GM12892 (cell line): ENCODE data around the gene TDP2.

Source experiments
- POLR2A ChIP-seq: IDR thresholded peaks from 2 replicates; pipeline ENCODE4 v1.6.1; 2011; ENCODE audit warnings: low read depth, low read length, control low read depth
- POLR2AphosphoS5 ChIP-seq: IDR thresholded peaks from 2 replicates; pipeline ENCODE4 v1.6.1; 2011; ENCODE audit warnings: low read depth, low read length, control low read depth

- TF ChIP-seq POLR2A (no peak), POLR2AphosphoS5 (no peak)
Observed at GRCh38 chr6:24650365-24650764, 16.3 kb downstream of the TDP2 start.
